OCI-LY1 (cell line): Measurements from ENCODE around the gene ZNF219.

ENCODE experiments used
- H2AFZ ChIP-seq: fragments of 200-600 bp; sonication (generic), shearing (Covaris generic); 2 replicates; pipeline ENCODE4 v1.6.0; 2014; ENCODE audit warnings: antibody characterized with exemption, mild to moderate bottlenecking, low read length
- H3F3A ChIP-seq: fragments of 200-600 bp; sonication (generic), shearing (Covaris generic); 2 replicates; pipeline ENCODE4 v1.6.0; 2014; ENCODE audit warnings: mild to moderate bottlenecking, antibody characterized with exemption, low read length, moderate library complexity; ENCODE audit not compliant: insufficient read depth
- H3K27ac ChIP-seq: fragments of 200-600 bp; sonication (generic); 2 replicates; pipeline ENCODE4 v1.5.1; 2014; ENCODE audit warnings: low read length, mixed run types, mild to moderate bottlenecking, low read depth; ENCODE audit not compliant: poor library complexity, severe bottlenecking
- H3K27me3 ChIP-seq: fragments of 200-600 bp; sonication (generic); 2 replicates; pipeline ENCODE4 v1.6.0; 2014; ENCODE audit warnings: antibody characterized with exemption, mild to moderate bottlenecking, low read length, moderate library complexity; ENCODE audit not compliant: insufficient read depth
- H3K36me3 ChIP-seq: fragments of 200-600 bp; sonication (generic); 2 replicates; pipeline ENCODE4 v1.6.1; 2014; ENCODE audit warnings: mild to moderate bottlenecking, antibody characterized with exemption, low read length, moderate library complexity, mixed read lengths; ENCODE audit not compliant: insufficient read depth
- H3K4me1 ChIP-seq: fragments of 200-600 bp; sonication (generic); 2 replicates; pipeline ENCODE4 v1.5.1; 2014; ENCODE audit warnings: mild to moderate bottlenecking, low read length, moderate library complexity; ENCODE audit not compliant: insufficient read depth, severe bottlenecking
- H3K4me2 ChIP-seq: fragments of 200-600 bp; sonication (generic), shearing (Covaris generic); 2 replicates; pipeline ENCODE4 v1.6.1; 2014; ENCODE audit warnings: low read length
- H3K4me3 ChIP-seq: fragments of 200-600 bp; sonication (generic); 2 replicates; pipeline ENCODE4 v1.5.1; 2014; ENCODE audit warnings: low read length, low read depth, mild to moderate bottlenecking, mixed read lengths; ENCODE audit not compliant: poor library complexity, severe bottlenecking
- H3K79me2 ChIP-seq: fragments of 200-600 bp; shearing (Covaris generic); 2 replicates; pipeline ENCODE4 v1.6.1; 2016; ENCODE audit warnings: mixed run types, low read length, mixed read lengths; ENCODE audit not compliant: insufficient read depth
- H3K9ac ChIP-seq: fragments of 200-600 bp; sonication (generic), shearing (Covaris generic); 2 replicates; pipeline ENCODE4 v1.6.1; 2014; ENCODE audit warnings: mild to moderate bottlenecking, low read length, mixed read lengths
- H3K9me2 ChIP-seq: fragments of 200-600 bp; sonication (generic), shearing (Covaris generic); 2 replicates; pipeline ENCODE4 v1.6.1; 2014; ENCODE audit warnings: low read depth, mild to moderate bottlenecking, low read length, mixed read lengths
- H3K9me3 ChIP-seq: fragments of 200-600 bp; shearing (Covaris generic); 2 replicates; pipeline ENCODE4 v1.6.1; 2014; ENCODE audit warnings: low read length, mixed read lengths
- H4K20me1 ChIP-seq: fragments of 200-600 bp; sonication (generic), shearing (Covaris generic); 2 replicates; pipeline ENCODE4 v1.6.0; 2016; ENCODE audit warnings: mild to moderate bottlenecking, low read length; ENCODE audit not compliant: insufficient read depth
- EZH2 ChIP-seq: fragments of 200-600 bp; sonication (generic), shearing (Covaris generic); IDR thresholded peaks from 2 replicates; pipeline ENCODE4 v1.8.0; 2017; ENCODE audit warnings: borderline replicate concordance, mixed run types, mild to moderate bottlenecking, antibody characterized with exemption, low read length, moderate library complexity, mixed read lengths
- TF ChIP-seq, protein P1 (sequence below): fragments of 200-600 bp; sonication (generic), shearing (Covaris generic); IDR thresholded peaks from 2 replicates; pipeline ENCODE4 v1.5.1; 2017; ENCODE audit warnings: mild to moderate bottlenecking, antibody characterized with exemption, low read length, moderate library complexity, mixed read lengths

The ZNF219 gene

DNA sequence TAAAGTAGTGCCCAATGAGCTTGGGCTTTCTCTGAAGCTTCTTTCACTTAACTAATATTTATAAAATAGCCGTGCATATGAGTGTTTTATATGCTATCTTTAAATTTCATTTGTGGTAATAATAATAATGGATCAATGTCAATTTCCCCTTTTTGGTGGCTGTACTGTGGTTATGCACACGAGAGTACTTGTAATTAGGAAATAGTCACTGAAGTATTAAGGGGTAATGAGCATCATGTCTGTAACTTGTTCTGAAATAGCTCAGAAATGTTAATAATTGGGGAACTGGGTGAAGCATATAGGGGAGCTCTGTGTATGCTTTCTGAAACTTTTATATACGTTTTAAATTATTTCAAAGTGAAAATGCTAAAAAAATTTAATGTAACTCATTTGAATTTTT is 47.9 kb downstream of the ZNF219 start:
- H3K36me3 ChIP-seq: no peaks in the 10 kb centered on the region
- no peaks in the 10 kb centered on the region for H3K9me2 ChIP-seq
- H3K27me3 ChIP-seq: peaks cover 4% of the 10 kb centered on the region; the same call in 1 of the 2 replicates
- no peak for TF ChIP-seq EZH2
- TF ChIP-seq, protein P1, sequence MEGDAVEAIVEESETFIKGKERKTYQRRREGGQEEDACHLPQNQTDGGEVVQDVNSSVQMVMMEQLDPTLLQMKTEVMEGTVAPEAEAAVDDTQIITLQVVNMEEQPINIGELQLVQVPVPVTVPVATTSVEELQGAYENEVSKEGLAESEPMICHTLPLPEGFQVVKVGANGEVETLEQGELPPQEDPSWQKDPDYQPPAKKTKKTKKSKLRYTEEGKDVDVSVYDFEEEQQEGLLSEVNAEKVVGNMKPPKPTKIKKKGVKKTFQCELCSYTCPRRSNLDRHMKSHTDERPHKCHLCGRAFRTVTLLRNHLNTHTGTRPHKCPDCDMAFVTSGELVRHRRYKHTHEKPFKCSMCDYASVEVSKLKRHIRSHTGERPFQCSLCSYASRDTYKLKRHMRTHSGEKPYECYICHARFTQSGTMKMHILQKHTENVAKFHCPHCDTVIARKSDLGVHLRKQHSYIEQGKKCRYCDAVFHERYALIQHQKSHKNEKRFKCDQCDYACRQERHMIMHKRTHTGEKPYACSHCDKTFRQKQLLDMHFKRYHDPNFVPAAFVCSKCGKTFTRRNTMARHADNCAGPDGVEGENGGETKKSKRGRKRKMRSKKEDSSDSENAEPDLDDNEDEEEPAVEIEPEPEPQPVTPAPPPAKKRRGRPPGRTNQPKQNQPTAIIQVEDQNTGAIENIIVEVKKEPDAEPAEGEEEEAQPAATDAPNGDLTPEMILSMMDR: no peak
- H4K20me1 ChIP-seq: no peaks in the 10 kb centered on the region
- no peak overlapping the region for H2AFZ ChIP-seq
- no peaks in the 10 kb centered on the region for H3F3A ChIP-seq
- no peak overlapping the region for H3K4me2 ChIP-seq
- H3K9ac ChIP-seq: no peak overlapping the region
- H3K4me1 ChIP-seq: no peaks in the 10 kb centered on the region
- no peaks in the 10 kb centered on the region for H3K9me3 ChIP-seq
- no peak overlapping the region for H3K27ac ChIP-seq
- H3K79me2 ChIP-seq: no peaks in the 10 kb centered on the region
- H3K4me3 ChIP-seq: no peak overlapping the region

DNA sequence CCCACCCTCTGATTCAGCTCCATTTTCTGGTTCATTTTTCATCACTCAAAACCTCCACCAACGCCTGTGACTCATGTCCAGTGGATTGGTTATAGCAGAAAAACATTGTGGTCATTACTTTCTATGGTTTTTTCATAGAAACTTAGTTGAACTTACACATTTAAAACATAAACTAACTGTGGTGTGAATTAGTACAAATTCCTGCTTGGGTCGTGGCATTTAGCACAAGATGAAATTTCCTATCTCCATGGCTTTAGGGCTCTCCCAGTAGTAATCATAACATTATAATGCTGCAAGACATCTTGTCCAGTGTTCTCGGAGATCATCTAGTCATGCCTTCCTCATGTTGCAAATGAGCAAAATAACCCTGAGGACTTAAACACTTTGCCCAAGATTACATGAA is 49.2 kb downstream of the ZNF219 start:
- H3K4me3 ChIP-seq: no peak overlapping the region
- no peak overlapping the region for H3K27ac ChIP-seq
- no peaks in the 10 kb centered on the region for H3K4me1 ChIP-seq
- no peaks in the 10 kb centered on the region for H3K36me3 ChIP-seq
- H2AFZ ChIP-seq: no peak overlapping the region
- H3K9me2 ChIP-seq: no peaks in the 10 kb centered on the region
- TF ChIP-seq EZH2: no peak
- TF ChIP-seq, protein P1: no peak
- H3K27me3 ChIP-seq: peaks cover 3% of the 10 kb centered on the region; the same call in 1 of the 2 replicates
- no peaks in the 10 kb centered on the region for H3K9me3 ChIP-seq
- no peak overlapping the region for H3K4me2 ChIP-seq
- no peaks in the 10 kb centered on the region for H3K79me2 ChIP-seq
- no peak overlapping the region for H3K9ac ChIP-seq
- no peaks in the 10 kb centered on the region for H4K20me1 ChIP-seq
- H3F3A ChIP-seq: no peaks in the 10 kb centered on the region

DNA sequence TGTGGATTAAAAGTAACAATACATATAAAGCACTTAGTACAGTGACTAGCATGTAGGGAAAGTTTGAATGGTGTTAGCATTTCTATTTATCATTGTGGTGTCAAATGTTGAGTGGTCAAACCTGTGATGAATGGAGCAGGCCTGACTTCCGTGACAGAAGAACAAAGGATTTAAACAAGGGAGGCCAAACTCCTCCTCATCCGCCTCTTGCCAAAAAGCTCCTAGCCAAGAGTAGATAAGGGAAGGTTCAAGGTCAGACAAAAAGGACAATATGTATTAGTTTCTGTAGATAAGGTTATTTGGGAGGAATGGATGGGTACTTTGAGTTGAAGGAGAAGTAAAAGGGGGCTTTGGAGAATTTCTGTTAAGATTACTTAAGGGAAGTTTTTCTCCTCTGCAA is 49.8 kb downstream of the ZNF219 start:
- Histone ChIP-seq H3K4me1 (no peaks in the 10 kb centered on the region), H3K9ac (no peak overlapping the region), H3K27me3 (peaks cover 3% of the 10 kb centered on the region; the same call in 1 of the 2 replicates), H3K4me3 (no peak overlapping the region), H3K9me2 (no peaks in the 10 kb centered on the region), H3K36me3 (no peaks in the 10 kb centered on the region), H3F3A (no peaks in the 10 kb centered on the region), H3K79me2 (no peaks in the 10 kb centered on the region), H3K9me3 (no peaks in the 10 kb centered on the region), H4K20me1 (no peaks in the 10 kb centered on the region), H3K4me2 (no peak overlapping the region), H2AFZ (no peak overlapping the region), H3K27ac (no peak overlapping the region)
- TF ChIP-seq, protein P1: no peak
- TF ChIP-seq EZH2: no peak
